Stimulated activated CD8-positive, alpha-beta memory T cell treated with anti-CD3 and anti-CD28 coated beads, Interleukin-15, amount 100 ng/mL, for 4 hours (primary cell): ENCODE results near the gene PLK1.
"Not testable (repeated sequence)": the region's sequence is repeated elsewhere in the genome, so short reads cannot be mapped to it uniquely, and the experiment has no call there.

Experiments used
- DNase-seq, 2 donors: peaks; one replicate each; pipeline ENCODE4 v3.0.0-alpha.2; 2020; ENCODE audit warnings: low read depth in 2 of 2

Gene PLK1

DNA sequence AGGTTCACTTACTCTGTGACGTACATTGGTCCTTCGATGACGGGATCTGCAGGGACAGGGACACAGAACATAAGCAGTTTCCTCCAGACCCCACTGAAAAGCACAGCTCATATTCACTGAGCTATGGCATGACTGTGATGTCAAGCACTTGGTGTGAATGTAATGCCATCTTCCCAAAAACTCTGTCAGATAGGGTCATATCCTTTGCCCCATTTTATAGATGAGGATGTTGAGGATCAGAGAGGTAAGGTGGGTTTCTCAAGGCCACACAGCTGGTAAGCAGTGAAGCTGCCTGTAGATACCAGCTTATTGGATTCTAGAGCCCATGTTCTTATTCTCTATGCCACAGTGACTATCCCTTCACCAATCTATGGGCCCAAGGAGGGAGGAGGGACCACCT, 31.8 kb downstream of the PLK1 start:
- no peak for DNase-seq

DNA sequence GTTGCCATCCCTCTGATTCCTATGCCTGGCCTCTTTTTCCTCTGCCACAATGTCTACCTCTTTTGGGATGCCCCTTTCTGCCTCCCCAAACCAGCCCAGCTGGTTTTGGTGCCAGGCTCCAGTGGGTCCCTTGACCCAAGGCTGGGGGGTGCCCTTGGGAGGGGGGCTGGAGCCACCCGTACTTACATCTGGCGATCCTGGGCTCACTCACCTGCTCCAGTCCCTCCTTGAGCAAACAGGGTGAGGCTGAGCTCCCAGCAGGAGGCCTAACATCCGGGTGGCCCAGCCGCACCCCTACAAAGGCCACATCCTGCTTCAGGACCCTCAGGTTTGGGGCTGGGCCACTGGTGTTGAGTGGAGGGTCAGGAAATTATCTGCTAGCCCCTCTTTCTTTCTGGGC, 33.1 kb downstream of the PLK1 start:
- no peak for DNase-seq

DNA sequence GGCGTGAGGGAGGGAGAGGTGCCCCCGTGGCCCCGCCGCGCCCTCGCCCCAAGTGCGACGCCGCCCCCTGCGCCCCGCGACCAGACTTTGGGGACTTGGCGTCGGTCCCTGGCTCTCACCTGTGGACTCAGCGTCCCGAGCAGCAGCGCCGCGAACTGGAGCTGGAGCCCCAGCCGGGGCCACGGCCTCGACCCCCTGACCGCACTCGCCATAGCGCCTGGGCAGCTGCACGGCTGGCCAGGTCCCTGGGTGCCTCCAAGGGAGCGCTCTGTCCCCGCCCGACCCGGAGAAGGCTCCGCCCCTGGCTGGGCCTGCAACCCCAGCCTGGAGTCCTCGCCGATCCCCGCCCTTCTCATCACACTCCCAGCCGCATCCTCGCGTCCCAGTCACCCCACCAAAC, 34.3 kb downstream of the PLK1 start, which contains the start of gene ERN2:
TSS of gene ERN2 (minus strand) at position 247 of the 400 bp plus-strand sequence. CDS start at position 212, 35 bp downstream.
- no peak for DNase-seq

DNA sequence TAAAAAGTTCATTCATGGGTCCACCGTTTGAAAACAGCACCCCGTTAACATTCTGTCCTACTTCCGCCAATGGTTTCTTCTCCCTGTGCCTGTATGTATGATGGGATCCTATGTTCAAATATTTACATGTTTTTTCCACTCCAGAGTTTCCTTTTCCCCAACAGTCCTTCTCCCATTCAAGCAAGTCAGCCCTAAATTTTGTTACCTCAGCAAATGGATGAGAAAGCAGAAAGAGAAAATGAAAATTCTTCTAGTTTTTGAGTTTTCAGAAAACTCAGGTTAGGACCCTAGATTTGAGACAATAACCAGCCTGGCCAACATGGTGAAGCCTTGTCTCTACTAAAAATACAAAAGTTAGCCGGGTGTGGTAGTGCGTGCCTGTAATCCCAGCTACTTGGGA, 37.8 kb downstream of the PLK1 start:
- DNase-seq: no peak

DNA sequence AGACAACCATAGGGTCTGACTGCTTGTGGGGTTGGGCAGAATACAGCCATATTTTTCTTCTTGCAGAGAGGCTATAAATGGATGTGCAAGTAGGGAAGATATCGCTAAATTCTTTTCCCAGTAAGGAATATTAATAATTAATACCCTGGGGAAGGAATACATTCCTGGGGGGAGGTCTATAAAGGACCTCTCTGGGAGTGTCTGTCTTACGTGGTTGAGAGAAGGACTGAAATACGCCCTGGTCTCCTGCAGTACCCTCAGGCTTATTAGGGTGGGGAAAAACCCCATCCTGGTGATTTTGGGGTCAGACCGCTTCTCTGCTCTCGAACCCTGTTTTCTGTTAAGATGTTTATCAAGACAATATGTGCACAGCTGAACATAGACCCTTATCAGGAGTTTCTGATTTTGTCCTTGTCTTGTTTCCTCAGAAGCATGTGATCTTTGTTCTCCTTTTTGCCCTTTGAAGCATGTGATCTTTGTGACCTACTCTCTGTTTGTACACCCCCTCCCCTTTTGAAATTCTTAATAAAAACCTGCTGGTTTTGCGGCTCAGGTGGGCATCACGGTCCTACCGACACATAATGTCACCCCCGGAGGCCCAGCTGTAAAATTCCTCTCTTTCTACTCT, 44.0 kb downstream of the PLK1 start:
- not testable (repeated sequence) for DNase-seq

DNA sequence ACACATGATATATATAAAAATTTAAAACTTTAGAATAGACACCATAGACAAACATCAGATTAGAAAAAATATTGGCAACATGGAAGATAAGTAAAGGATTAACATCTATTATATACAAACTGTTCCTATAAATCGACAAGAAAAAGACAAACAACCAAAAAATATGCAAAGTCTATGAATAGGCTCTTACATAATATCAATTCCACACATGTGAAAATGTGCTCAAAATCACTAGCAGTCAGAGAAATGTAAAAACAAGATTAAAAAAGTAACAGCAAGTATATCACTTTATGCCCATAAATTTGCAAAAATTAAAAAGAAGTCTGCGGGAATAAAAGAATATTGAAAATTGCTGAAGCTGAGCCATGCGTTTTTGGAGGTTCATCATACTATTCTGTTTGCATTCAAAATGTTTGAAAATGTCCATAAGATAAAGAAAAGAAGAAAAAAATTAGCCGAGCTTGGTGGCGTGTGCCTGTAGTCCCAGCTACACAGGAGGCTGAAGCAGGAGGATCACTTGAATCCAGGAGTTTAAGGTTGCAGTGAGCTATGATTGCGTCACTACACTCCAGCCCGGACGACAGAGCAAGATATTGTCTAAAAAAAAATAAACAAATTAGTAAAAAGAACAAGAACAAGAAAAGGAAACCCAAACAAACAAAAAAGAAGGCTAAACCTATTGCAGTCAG, 45.6 kb downstream of the PLK1 start:
- no peak for DNase-seq

DNA sequence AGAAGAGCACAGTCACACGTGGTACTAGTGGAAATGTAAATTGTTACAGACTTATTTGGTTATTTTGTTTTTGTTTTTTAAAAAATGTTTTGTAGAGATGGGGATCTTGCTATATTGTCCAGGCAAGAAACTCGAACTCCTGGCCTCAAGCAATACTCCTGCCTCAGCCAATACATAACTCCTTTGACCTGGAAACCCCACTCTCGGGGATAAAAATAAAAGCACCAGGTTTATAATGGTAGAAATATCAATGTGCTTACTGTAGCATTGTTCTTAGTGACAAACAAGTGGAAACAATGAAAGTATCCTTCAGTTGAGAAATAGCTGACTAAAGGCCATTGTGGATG, 46.1 kb downstream of the PLK1 start:
- DNase-seq: no peak

DNA sequence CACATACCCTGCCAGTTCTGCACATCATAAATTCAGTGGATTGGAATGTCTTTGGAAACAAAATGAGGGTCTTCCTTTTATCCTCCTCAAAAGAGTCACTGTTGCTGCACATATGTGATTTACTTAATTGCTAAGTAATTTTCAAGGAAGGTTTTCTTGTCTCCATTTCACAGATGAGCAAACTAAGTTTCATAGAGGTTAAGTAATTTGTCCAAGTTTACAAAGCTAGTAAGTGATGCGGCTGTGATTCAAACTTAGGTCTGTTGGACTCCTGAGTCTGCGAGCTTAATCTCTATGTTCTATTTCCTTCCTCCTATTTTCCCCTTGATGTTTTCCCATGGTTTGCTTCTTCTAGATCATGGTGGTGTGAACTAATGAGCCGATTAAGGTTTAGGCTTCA, 48.0 kb downstream of the PLK1 start:
- DNase-seq: no peak

DNA sequence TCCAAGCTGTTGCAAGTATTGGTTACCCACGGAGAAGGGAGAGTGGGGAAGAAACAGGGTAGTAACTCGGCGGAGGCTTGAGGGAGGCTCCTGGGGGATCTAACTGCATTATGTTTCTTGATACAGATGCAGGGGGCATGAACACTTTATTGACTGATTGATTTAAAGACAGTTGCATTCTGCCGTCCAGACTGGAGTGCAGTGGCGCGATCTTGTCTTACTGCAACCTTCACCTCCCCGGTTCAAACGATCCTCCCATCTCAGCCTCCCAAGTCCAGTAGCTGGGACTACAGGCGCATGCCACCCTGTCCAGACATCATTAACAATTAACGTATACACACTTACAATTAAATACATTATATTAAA, 49.4 kb downstream of the PLK1 start:
- no peak for DNase-seq

DNA sequence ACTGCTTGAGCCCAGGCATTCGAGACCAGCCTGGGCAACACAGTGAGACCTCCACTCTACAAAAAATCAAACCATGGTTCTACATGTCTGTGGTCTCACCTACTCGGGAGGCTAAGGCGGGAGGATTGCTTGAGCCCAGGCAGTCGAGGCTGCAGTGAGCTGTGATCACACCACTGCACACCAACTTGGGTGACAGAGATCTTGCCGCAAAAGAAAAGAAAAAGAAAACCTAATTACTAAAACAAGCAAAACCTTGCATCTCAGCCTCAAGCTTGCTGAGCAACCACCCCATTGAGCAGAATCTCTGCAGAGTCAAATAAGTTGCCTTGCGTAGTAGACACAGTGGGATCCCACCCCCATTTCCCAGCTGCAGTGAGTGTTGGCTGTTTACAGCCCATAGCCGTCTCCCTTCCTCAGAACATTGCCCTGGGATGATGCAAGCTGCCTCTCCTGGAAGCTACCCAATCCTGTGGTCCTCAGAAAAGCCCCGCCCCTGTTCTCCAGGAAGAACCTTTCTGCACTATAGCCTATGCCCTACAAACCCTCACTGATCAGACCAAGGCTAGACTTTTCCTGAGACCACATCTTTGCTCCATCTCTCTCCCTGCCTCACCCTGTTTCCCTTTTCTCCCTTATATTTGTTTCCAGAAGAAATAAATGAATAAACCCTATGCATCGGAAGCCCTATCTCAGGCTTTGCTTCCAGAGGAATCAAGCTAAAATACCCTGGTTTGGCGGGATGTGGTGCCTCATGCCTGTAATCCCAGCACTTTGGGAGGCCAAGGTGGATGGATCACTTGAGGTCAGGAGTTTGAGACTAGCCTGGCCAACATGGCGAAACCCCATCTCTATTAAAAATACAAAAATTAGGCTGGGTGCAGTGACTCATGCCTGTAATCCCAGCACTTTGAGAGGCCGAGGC, 51.1 kb downstream of the PLK1 start:
- DNase-seq: no peak

DNA sequence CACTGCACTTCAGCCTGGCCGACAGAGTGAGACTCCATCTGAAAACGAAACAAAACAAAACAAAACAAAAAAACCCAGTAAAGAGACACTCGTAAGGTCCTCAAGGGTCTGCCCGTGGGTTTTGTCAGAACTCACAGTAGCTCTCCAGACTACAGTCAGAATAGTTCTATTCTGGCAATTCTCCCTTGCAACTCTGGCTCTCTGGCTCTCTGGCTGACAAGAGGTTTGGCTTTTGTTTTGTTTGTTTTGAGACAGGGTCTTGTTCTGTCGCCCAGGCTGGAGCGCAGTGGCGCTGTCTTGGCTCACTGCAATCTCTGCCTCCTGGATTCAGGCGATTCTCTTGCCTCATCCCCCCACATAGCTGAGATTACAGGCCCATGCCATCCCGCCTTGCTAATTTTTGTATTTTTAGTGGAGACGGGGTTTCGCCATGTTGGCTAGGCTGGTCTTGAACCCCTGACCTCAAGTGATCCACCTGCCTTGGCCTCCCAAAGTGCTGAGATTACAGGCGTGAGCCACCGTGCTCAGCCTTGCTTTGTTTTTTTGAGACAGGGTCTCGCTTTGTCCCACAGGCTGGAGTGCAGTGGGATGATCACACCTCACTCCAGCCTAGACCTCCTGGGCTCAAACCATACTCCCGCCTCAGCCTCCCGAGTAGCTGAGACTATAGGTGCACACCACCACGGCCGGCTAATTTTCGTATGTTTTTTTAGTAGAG, 55.6 kb downstream of the PLK1 start:
- DNase-seq: no peak

DNA sequence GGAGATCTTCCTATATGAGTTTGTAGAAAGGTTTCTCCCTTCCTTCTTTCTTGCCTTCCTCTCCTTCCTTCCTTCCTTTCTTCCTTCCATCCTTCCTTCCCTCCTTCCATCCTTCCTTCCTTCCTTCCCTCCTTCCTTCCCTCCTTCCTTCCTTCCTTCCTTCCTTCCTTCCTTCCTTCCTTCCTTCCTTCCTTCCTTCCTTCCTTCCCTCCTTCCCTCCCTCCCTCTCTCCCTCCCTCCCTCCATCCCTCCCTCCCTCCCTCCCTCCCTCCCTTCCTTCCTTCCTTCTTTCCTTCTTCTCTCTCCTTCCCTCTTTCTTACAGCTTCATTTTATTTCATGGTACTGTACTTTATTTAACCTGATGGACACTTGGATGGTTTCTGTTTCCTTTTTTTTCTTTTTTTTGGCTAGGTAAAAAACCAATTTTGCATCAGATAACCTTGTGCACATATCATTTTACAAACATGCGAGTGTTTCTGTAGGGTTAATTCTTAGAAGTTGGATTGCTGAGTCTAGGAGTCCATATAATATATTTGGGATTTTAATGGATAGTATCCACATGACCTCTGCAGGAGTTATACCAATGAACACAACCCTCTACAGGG, 58.8 kb downstream of the PLK1 start:
- DNase-seq: not testable (repeated sequence)

DNA sequence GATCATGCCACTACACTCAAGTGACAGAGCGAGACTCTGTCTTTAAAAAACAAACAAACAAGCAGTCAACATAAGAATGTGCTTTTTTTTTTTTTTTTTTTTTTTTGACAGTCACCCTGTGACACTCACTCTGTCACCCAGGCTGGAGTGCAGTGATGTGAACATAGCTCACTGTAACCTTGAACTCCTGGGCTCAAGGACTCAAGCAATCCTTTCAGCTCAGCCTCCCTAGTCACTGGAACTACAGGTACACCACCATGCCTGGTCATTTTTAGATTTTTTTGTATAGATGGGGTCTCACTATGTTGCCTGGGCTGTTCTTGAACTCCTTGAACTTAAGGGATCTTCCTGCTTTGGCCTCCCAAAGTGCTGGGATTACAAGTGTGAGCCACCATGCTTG, 60.8 kb downstream of the PLK1 start:
- no peak for DNase-seq
